GM18519 (cell line): ENCODE results near the gene ALOX5.
"Not testable (repeated sequence)": the region's sequence is repeated elsewhere in the genome, so short reads cannot be mapped to it uniquely, and the experiment has no call there.

Experiments
- ATAC-seq: cut with Tn5 transposase; IDR thresholded peaks from one replicate; pipeline ENCODE4 v1.9.1; 2021; ENCODE audit warnings: mild to moderate bottlenecking, moderate library complexity; ENCODE audit not compliant: unreplicated experiment, low FRiP score

The ALOX5 gene

DNA sequence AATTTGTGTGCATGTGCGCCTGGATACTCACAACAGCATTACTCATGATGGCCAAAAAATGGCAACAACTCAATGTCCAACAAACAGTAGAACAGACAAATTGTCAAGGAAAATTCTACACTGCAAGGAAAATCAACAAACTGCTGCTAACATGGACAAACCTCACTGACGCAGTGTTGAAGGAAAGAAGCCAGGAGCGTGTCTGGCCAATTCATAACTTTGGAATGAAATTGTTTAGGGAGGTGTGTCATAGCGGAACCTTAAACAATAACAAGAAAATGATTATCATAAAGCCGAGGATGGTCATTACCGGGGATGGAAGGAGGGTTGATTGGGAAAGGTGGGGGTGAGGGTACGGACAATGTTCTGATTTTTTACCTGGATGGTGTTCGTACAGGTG is 29.1 kb downstream of the ALOX5 start:
- no peak for ATAC-seq

DNA sequence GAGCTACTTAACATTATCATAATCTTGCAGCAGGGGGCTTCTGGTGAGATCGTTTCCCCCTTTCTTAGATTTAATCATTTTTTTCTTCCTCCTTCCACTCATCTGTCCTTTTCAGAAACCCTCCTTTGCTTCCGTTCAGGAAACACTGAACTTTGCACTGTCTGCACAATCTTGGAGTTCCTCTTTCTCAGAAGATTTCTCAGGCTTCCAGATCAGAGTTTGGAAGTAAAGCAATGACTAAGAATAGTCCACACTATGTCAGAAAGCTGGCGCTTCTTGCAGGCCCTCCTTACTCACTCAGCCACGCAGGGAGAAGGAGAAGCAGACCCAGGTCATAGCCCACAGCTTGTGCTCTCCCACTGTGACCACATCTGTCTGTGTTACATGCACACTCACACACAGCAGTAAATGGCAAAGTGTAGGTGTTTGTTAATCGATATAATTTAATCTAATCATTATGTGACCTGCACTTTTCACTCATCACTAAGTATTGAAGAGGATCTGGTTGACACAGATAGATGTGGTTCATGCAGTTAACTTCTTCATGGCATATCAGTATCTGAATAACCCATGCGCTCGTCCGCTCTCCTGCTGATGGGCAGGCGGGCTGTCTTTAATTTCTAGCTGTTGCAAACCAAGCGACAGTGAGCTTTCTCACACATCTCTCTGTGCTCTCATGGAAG is 30.2 kb downstream of the ALOX5 start:
- no peak for ATAC-seq

DNA sequence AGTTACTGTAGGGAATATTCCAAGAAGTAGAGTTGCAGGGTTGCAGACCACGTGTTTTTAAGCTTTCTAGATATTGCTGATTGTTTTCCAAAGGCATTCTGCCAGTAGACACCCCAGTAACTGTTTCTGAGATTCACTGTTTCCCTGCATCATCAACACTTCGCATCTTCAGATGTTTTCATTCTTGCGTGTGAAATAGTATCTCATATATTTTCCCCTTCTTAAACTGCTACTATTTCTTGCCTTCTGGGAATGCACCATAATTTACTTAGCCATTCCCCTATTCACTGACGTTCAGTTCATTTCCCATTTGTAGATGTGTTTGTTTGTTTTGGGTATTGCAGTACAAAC is 30.7 kb downstream of the ALOX5 start:
- no peak for ATAC-seq

DNA sequence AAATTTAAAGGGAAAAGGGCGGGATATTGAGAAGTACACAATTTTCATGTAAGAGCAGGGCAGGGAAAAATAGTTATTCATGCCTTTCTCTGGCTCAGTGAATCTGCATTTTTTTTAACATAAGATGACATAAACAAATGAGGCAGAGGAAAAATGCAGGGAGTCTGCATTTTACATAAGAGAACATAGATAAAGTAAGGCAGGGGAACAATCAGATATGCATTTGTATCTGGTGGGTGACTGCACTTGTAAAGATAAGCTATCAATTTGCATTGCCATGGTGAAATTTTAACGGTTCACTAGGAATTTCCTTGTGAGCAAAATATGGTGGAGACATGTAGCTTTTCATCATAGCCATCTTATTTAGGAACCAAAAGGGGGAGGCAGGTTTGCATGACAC is 33.5 kb downstream of the ALOX5 start:
- no peak for ATAC-seq

DNA sequence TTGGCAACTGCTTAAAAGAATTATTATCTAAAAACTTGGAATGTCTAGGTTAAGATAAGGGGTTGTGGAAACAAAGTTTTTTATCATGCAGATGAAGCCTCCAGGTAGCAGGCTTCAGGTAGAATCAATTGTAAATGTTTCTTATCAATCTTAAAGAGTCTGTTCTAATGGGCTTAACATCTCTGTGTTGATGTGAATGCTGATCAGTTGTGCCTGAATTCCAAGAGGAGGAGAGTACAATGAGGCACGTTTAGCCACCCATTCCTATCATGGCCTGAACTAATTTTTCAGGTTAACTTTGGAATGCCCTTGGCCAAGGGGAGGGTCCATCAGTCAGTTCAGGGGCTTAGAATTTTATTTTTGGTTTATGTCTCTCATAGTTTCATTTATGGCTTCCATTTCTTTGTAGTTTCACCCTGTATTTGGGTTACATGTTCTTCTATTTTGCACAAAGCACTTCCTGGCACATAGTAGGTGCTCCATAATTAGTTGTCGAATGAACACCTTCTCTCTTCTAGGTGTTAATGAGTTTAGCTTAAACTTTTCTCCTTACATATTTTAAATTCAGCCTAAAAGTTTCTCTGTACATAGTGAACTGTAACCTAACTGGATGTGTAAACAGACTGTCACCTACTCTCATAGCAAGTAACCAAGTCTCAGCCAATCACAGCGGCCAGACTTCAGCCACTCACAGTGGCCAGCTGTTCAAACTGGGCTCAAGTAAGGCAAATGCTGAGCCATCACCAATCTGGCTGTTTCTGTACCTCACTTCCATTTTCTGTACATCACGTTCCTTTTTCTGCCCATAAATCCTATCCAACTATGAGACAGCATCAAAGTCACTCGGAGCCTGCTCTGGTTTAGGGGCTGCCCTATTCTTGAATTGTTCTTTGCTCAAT is 34.7 kb downstream of the ALOX5 start:
- ATAC-seq, result no peak

DNA sequence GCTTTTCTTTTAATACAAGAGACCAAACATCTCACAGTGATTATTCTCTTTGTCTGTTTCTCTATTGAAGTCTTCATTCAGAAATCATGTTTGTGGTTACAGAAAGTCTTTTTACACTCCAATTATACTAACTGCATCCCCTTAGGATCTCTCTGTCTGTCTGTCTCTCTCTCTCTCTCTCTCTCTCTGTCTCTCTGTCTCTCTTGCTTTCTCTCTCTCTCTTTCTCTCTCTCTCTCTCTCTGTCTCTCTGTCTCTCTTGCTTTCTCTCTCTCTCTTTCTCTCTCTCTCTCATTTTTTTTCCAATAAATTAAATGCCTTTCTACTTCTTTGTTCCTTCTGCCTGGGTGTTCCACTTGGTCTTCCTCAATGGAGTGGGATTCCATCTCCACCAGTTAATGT is 35.3 kb downstream of the ALOX5 start:
- not testable (repeated sequence) for ATAC-seq

DNA sequence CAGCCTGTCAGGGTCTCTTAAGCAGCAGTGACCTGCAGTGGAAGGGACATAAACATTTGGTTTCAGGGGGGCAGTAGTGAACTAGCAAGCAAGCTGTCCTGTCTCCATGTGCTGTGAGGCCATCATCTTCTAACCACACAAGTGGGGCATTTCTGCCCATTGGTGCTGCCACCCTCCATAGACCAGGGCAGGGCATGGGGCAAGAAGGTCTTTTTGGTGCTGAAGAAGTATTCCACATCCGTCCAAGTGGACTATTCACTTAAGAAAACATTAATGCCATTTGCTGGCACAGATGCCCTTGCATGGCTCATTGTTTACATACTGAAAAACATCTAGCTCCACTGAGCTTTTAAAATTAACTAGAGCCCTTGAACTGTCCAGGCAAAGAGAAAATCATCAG is 35.8 kb downstream of the ALOX5 start:
- no peak for ATAC-seq

DNA sequence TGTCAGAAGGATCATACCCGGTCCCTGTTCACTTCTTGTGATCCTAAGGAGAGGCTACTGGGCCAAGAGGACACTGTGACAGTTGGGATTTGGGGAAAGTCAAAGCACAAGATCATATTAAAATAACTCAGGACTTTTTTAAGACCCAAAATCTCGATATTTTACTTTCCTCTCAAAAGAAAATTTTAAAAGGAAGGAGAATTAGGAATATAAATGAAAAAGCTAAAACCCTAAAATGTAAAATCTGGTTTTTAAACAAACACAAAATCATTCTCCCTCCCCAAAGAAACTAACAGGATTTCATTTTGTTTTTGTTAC is 36.4 kb downstream of the ALOX5 start:
- ATAC-seq, result no peak

DNA sequence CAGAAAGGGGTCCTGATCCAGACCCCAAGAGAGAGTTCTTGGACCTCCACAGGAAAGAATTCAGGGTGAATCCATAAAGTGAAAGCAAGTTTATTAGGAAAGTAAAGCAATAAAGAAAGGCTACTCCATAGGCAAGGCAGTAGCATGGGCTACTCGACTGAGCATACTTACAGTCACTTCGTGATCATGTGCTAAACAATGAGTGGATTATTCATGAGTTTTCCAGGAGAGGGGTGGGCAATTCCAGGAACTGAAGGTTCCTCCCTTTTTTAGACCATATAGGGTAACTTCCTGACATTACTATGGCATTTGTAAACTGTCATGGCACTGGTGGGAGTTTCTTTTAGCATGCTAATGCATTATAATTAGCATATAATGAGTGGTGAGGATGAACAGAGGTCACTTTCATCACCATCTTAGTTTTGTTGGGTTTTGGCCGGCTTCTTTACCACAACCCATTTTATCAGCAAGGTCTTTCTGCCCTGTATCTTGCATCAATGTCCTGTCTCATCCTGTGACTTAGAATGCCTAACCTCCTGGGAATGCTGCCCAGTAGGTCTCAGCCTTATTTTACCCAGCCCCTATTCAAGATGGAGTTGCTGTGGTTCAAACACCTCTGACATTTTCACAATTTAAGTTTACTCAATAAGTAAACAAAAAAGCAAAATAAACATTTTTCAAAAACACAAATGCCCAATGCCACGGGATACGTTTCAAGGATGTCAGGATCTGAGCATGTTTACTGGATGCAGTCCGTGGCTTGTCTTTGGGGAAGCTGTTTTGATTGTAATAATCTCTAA is 37.0 kb downstream of the ALOX5 start:
- ATAC-seq, result no peak

DNA sequence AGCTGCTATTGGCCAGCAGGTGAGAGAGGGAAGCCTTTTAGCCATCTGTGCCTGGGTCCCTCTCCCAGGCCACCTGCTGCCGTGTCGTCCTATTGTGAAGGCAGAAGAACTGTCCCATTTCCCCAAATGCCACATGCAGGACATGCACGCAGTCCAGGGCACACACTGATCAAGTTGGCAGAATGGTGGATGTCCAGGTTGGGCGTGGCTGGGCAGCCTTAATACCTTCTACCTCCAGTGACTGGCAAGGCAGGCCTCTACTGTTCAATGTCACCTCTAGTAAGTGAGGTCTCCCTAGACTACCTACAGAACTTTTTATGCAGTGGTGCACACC is 37.6 kb downstream of the ALOX5 start:
- ATAC-seq, result no peak

DNA sequence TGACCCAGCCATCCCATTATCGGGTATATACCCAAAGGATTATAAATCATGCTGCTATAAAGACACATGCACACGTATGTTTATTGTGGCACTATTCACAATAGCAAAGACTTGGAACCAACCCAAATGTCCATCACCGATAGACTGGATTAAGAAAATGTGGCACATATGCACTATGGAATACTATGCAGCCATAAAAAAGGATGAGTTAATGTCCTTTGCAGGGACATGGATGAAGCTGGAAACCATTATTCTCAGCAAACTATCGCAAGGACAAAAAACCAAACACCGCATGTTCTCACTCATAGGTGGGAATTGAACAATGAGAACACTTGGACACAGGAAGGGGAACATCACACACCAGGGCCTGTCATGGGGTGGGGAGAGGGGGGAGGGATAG is 41.0 kb downstream of the ALOX5 start:
- not testable (repeated sequence) for ATAC-seq

DNA sequence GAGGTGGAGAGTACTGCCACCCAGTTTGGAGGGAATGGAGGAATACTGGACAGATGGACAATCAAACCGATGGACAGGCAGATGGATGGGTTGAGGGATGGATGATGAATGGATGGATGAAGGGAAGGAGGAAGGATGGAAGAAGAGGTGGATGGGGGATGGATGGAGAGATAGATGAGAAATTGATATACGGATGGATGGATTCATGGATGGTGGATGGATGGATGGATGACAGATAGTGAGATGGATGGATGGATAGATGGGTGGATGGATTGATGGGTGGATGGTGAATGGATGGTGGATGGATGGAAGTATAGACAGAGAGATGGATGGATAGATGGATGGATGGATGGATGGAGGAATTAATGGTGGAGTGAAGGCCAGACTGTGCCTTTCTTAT is 42.6 kb downstream of the ALOX5 start:
- ATAC-seq, result no peak

DNA sequence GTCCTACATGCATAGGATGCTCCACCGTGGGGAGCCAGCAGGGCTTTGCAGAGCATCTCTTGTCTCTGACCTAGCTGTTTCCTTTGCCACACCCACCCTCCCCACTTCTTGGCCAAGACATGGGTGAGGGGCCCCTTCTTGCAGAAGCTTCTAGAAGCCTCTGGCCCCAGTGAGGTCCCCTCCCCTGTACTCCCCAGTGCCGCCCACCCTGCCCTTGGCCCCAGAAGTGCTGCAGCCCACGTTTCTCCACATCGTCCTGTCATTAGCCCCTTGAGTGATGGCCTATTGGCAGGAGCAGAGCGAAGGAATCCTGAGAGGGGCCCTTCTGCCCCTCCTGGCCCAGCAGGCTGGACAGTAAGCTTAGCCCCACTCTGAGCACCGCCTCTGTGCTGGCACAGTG is 43.7 kb downstream of the ALOX5 start:
- no peak for ATAC-seq

DNA sequence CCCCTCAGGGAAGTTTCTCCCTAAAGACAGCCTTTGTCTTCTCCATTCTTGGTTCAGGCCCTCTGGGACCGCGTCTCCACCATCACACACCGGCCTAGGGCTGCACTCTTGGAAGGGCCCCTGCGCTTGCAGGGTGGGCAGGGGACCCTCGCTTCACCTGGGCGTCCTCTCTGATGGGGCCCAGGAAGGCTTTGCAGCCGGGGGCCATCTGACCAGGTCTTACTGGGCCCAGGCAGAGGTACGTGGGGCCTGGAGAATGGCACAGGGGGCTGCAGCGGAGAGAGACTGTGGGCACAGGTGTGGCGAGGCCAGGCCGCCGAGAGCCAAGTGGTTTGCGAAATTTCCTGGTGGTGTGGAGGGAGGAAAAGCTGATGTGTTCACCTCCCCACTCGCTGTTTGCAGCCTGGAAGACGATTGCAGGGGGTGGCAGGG is 44.4 kb downstream of the ALOX5 start:
- ATAC-seq, result no peak

DNA sequence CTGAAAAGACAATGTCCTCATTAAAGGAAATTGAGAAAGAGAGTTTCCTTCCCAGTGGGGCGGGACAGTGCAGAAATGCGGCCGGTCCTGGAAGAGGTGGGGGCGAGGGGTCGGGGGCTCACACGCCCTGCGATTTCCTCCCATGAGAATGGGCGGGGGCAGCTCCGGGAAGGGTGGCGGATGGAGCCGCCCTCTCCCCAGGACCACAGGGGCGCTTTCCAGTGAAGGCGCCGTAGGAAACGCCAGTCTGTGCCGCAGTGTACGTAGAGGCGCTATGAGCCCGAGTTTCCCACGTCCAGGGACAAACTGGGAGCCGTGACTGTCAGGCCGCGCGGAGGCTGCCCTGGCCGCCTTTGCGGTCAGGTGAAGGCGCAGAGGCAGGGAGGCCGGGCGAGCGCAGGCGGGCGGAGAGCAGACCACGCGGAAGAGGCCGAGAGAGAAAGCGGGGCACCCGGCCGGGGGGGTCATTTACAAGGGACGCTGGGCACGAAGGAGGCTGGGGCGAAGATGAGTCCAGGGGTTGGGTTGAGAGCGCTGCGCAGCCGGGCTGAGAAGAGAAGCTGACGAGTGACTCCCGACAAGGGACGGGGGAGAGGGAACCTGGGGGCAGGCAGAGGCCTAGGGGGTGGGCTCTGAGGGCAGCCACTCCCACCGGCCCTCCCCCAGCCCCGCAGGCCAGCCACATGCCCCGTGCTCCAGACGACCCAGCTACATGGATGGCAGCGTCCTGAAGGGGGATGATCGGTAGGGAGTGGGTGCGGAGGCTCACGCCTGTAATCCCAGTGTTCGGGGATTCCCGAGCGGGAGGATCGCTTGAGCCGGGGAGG is 45.0 kb downstream of the ALOX5 start:
- ATAC-seq, result no peak

DNA sequence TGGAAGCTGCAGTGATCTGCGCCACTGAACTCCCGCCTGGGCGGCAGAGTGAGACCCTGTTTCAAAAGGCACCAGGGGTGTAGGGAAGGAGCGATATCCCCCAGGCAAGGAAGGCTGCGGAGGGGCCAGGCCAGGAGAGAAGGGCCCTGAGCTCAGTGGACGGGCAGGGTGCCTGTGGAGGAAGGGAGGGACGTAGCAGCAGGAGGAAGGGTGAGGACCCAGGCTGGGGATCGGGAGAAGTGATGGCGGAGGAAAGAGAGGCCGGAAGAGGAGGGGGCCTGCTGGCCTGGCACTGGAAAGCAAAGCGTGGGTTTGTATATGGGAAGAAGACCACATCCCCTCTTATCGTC is 45.6 kb downstream of the ALOX5 start:
- ATAC-seq, result no peak

DNA sequence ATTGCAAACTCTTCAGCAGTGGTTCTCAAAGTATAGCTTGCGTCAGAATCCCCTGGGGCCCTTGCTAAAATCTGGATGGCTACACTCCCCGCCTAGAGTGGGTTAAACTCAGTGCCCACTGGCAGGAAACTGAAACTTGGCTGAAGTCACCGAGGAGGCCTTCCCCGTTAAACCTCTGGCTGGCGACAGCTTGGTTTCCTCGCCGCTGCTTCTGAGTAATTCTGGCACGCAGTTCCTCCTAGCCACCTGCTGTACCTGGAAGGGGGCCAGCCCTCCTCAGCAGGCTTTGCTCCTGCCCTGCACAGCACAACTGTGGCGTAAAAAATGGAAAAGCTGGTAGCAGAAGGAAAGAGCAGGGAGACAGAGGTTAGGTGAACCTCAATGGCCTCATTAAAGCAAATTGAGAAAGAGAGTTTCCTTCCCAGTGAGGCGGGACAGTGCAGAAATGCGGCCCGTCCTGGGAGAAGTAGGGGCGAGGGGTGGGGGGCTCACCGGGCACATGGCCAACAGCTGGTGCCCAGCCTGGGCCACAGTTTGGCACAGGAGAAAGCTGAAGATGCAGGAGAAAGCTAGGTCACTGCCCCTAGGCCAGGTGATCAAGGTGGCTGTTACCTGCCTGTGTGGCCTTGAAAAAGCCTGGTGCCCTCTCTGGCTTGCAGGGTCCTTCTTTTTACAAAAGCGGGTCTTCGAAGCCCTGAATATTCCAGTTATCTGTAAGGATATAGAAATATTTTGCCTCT is 46.6 kb downstream of the ALOX5 start:
- peak; percentile 51 for ATAC-seq

DNA sequence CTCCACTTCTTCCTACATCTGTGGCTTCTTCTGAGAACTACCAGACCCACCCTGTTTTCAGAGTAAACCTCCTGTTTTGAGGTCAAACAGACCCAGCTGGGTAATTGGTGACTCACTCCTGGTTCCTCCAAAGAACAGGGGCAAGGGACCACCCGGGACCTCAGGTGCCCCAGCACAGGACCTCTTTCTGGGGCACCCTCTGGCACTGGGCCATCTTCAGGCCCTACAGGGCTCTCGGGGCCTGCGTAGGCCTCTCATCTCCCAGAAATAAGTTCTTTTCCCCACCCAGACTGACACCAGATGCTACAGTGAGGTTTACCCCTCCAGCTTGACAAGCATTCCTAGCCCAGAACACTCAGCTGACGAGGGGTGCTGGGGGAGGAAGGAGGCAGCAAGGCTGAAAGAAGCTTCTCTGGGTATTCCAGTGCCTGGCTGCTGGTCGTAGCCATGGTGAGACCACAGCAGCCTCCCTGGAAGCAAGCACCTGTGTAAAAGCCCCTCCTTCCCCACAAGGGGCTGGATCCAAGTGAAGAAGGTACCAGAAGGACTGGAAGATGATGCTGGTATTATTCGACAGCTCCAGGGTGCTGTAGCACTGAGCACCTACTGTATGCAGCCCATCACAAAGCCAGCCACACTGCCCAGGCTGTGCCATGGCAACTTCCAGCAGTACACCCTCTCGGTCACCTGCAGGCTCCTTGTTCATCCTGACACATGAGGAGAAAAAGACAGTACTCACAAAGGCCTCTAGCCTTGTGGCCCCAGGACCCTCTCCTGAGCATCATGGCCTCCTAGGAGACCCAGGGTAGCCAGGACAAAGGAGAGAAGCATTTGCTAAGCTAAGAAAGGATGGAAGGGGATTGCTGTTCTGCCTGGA is 47.4 kb downstream of the ALOX5 start:
- ATAC-seq, result no peak

DNA sequence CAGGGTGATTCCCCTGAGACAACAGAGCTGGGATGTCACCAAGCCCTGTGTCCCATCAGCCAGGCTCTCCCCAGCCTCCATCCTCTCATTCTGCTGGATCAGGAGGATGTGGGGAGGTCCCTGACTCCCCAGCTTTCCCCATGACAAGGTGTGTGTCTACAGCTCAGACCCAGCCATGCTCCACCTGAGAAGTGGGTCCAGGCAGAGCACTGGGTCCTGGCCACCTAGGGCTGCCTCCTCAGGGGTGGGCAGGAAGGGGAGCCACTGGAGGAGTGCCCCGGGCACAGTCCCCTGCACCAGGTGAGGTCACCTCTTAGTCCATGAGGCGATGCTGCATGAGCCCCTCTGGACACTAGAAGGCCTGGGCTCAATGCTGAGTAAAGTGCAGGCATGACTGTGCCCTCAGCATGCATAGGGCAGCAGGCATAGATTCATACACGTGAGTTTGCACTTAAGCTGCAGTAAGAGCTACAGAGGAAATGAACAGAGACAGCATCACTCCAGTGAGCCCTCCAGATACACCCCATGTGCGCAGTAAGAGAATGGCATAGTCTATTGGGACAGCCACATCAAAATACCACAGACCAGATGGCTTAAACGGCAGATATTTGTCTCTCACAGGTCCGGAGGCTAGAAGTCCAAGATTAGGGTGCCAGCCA is 48.3 kb downstream of the ALOX5 start:
- no peak for ATAC-seq
